Parathyroid adenoma (tissue), 2 donors: ENCODE measurements around the gene RPL12.

ENCODE experiments used
- H2AFZ ChIP-seq: fragments of 300-600 bp; sonication (generic); one replicate; pipeline ENCODE4 v1.7.0; 2017; ENCODE audit warnings: antibody characterized with exemption, mild to moderate bottlenecking
- H3K27ac ChIP-seq: fragments of 300-600 bp; sonication (generic); one replicate; pipeline ENCODE4 v1.7.0; 2017
- H3K27me3 ChIP-seq: fragments of 300-600 bp; sonication (generic); one replicate; pipeline ENCODE4 v1.7.0; 2017; ENCODE audit warnings: low read length; ENCODE audit not compliant: control insufficient read depth, insufficient read depth
- H3K36me3 ChIP-seq: fragments of 300-600 bp; sonication (generic); one replicate; pipeline ENCODE4 v1.7.0; 2017; ENCODE audit warnings: low read length; ENCODE audit not compliant: control insufficient read depth, insufficient read depth
- H3K4me1 ChIP-seq: fragments of 300-600 bp; sonication (generic); one replicate; pipeline ENCODE4 v1.7.0; 2017; ENCODE audit warnings: control low read depth
- H3K4me2 ChIP-seq: fragments of 300-600 bp; sonication (generic); one replicate; pipeline ENCODE4 v1.7.0; 2017; ENCODE audit warnings: low read length
- H3K4me3 ChIP-seq: fragments of 300-600 bp; sonication (generic); one replicate; pipeline ENCODE4 v1.7.0; 2017; ENCODE audit warnings: low read depth, low read length
- H3K79me2 ChIP-seq: fragments of 300-600 bp; sonication (generic); one replicate; pipeline ENCODE4 v1.7.0; 2017; ENCODE audit warnings: control low read depth
- H3K9ac ChIP-seq: fragments of 300-600 bp; sonication (generic); one replicate; pipeline ENCODE4 v1.7.0; 2017; ENCODE audit warnings: mild to moderate bottlenecking
- H3K9me3 ChIP-seq: fragments of 300-600 bp; sonication (generic); one replicate; pipeline ENCODE4 v1.7.0; 2017; ENCODE audit warnings: low read length; ENCODE audit not compliant: control insufficient read depth
- TF ChIP-seq, protein P1 (sequence below): fragments of 300-600 bp; sonication (generic); IDR thresholded peaks from one replicate; pipeline ENCODE4 v1.7.0; 2017; ENCODE audit warnings: antibody characterized with exemption, mild to moderate bottlenecking
- donor health status: primary hyperparathyroidism.

RPL12 gene

GRCh38 chr9:127423934-127424675, 27.1 kb downstream of the RPL12 start, which contains the start of gene ZNF79:
Gene ZNF79, plus strand, starts transcription at chr9:127424382. Its CDS starts 406 bp downstream, at chr9:127424788.
- Histone ChIP-seq H3K79me2 (peaks cover 8% of the 10 kb centered on the region), H3K9ac (no peak within 1 kb of the TSS), H3K4me3 (peak within 1 kb of the TSS; percentile 96), H3K36me3 (no peaks in the 10 kb centered on the region), H2AFZ (peak within 1 kb of the TSS; percentile 93), H3K27me3 (no peaks in the 10 kb centered on the region), H3K27ac (peak within 1 kb of the TSS; percentile 89), H3K4me2 (peak within 1 kb of the TSS; percentile 100), H3K4me1 (no peaks in the 10 kb centered on the region), H3K9me3 (no peaks in the 10 kb centered on the region)
- TF ChIP-seq, protein P1, sequence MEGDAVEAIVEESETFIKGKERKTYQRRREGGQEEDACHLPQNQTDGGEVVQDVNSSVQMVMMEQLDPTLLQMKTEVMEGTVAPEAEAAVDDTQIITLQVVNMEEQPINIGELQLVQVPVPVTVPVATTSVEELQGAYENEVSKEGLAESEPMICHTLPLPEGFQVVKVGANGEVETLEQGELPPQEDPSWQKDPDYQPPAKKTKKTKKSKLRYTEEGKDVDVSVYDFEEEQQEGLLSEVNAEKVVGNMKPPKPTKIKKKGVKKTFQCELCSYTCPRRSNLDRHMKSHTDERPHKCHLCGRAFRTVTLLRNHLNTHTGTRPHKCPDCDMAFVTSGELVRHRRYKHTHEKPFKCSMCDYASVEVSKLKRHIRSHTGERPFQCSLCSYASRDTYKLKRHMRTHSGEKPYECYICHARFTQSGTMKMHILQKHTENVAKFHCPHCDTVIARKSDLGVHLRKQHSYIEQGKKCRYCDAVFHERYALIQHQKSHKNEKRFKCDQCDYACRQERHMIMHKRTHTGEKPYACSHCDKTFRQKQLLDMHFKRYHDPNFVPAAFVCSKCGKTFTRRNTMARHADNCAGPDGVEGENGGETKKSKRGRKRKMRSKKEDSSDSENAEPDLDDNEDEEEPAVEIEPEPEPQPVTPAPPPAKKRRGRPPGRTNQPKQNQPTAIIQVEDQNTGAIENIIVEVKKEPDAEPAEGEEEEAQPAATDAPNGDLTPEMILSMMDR = no peak

GRCh38 chr9:127423476-127423933, 27.7 kb downstream of the RPL12 start:
- peaks cover 8% of the 10 kb centered on the region for H3K79me2 ChIP-seq
- H3K27ac ChIP-seq = peak overlapping the region; percentile 89
- TF ChIP-seq, protein P1 = no peak
- H3K36me3 ChIP-seq = no peaks in the 10 kb centered on the region
- no peaks in the 10 kb centered on the region for H3K9me3 ChIP-seq
- H3K4me3 ChIP-seq = peak overlapping the region; percentile 96
- no peaks in the 10 kb centered on the region for H3K4me1 ChIP-seq
- H3K27me3 ChIP-seq = no peaks in the 10 kb centered on the region
- H3K4me2 ChIP-seq = peak overlapping the region; percentile 100
- no peak overlapping the region for H3K9ac ChIP-seq
- peak overlapping the region; percentile 93 for H2AFZ ChIP-seq

GRCh38 chr9:127422787-127423186, 28.4 kb downstream of the RPL12 start:
- H3K9me3 ChIP-seq = no peaks in the 10 kb centered on the region
- H3K4me1 ChIP-seq = no peaks in the 10 kb centered on the region
- H3K79me2 ChIP-seq = peaks cover 6% of the 10 kb centered on the region
- H3K27me3 ChIP-seq = no peaks in the 10 kb centered on the region
- H3K9ac ChIP-seq = no peak overlapping the region
- no peaks in the 10 kb centered on the region for H3K36me3 ChIP-seq
- peak overlapping the region; percentile 100 for H3K4me2 ChIP-seq
- H2AFZ ChIP-seq = no peak overlapping the region
- peak overlapping the region; percentile 96 for H3K4me3 ChIP-seq
- H3K27ac ChIP-seq = no peak overlapping the region
- TF ChIP-seq, protein P1 = no peak

GRCh38 chr9:127422133-127422782, 28.9 kb downstream of the RPL12 start:
- no peaks in the 10 kb centered on the region for H3K36me3 ChIP-seq
- H2AFZ ChIP-seq = no peak overlapping the region
- no peaks in the 10 kb centered on the region for H3K27me3 ChIP-seq
- no peak overlapping the region for H3K4me2 ChIP-seq
- peaks cover 6% of the 10 kb centered on the region for H3K79me2 ChIP-seq
- H3K4me3 ChIP-seq = no peak overlapping the region
- TF ChIP-seq, protein P1 = no peak
- H3K9me3 ChIP-seq = no peaks in the 10 kb centered on the region
- no peak overlapping the region for H3K27ac ChIP-seq
- no peak overlapping the region for H3K9ac ChIP-seq
- H3K4me1 ChIP-seq = no peaks in the 10 kb centered on the region
